Measurements from ENCODE around the gene UNCX. TPM values are rescaled to one million over a fixed set of nuclear protein-coding genes. Genes with fewer than 3 reads are reported as not detected.
A peak's percentile ranks its signal among the peaks of the same experiment; 100 is the strongest.
"Not testable (repeated sequence)": the region's sequence is repeated elsewhere in the genome, so short reads cannot be mapped to it uniquely, and the experiment has no call there.

Gene UNCX
- total RNA-seq, 2 experiments from 2014 or later = not detected

- ATAC-seq = peak; percentile 83
- peak overlapping the region; percentile 66 for H3K4me3 Mint-ChIP-seq
- H3K27me3 Mint-ChIP-seq = peaks cover 17% of the 10 kb centered on the region
- POLR2A ChIA-PET = interaction anchor here (0.6 to 1.6 kb wide), 3 partner anchors 13 to 18 kb away, joined by 3 to 4 read pairs (median 3); no protein-coding TSS in a partner anchor
- no peaks in the 10 kb centered on the region for H3K36me3 Mint-ChIP-seq (ENCODE audit: low read depth)
- peak overlapping the region; percentile 93 for H3K27ac Mint-ChIP-seq
- TF ChIP-seq CTCF (IDR thresholded peaks at IDR 0.05) = no peak
- no peaks in the 10 kb centered on the region for H3K9me3 Mint-ChIP-seq
- intact Hi-C loops (cut with micrococcal nuclease) = no loop called here
- DNase-seq = peak; percentile 52
- H3K4me1 Mint-ChIP-seq (ENCODE audit: low read depth) = peaks cover 10% of the 10 kb centered on the region
- CTCF ChIA-PET = interaction anchor here (1.0 to 5.1 kb wide), 10 partner anchors 9 to 241 kb away, joined by 3 to 37 read pairs (median 4); no protein-coding TSS in a partner anchor
Observed at GRCh38 chr7:1192171-1192676, 40.4 kb upstream of the UNCX start.

- ChIA-PET POLR2A (interaction anchor here (0.8 kb wide), 1 partner anchor 17 kb away, joined by 4 read pairs; no protein-coding TSS in a partner anchor), CTCF (interaction anchor here (0.6 to 5.1 kb wide), 11 partner anchors 10 to 239 kb away, joined by 3 to 37 read pairs (median 5); no protein-coding TSS in a partner anchor)
- H3K36me3 Mint-ChIP-seq (ENCODE audit: low read depth) = no peaks in the 10 kb centered on the region
- peak; percentile 23 for TF ChIP-seq CTCF (IDR thresholded peaks at IDR 0.05)
- ATAC-seq (peak; percentile 54), DNase-seq (peak; percentile 62)
- intact Hi-C loops (cut with micrococcal nuclease) = no loop called here
- no peak overlapping the region for H3K4me3 Mint-ChIP-seq
- H3K27ac Mint-ChIP-seq = no peak overlapping the region
- peaks cover 10% of the 10 kb centered on the region for H3K4me1 Mint-ChIP-seq (ENCODE audit: low read depth)
- H3K27me3 Mint-ChIP-seq = peaks cover 16% of the 10 kb centered on the region
- no peaks in the 10 kb centered on the region for H3K9me3 Mint-ChIP-seq
Observed at GRCh38 chr7:1193593-1194424, 38.9 kb upstream of the UNCX start.

GRCh38 chr7:1196441-1196840 lies 36.2 kb upstream of the UNCX start:
- Mint-ChIP-seq H3K4me1 (ENCODE audit: low read depth) (peaks cover 10% of the 10 kb centered on the region), H3K27me3 (peaks cover 16% of the 10 kb centered on the region)
- DNase-seq; ATAC-seq; H3K9me3 Mint-ChIP-seq; CTCF ChIA-PET; H3K27ac Mint-ChIP-seq; intact Hi-C loops (cut with micrococcal nuclease); H3K4me3 Mint-ChIP-seq; H3K36me3 Mint-ChIP-seq (ENCODE audit: low read depth); POLR2A ChIA-PET: not testable (repeated sequence)

- H3K36me3 Mint-ChIP-seq (ENCODE audit: low read depth) = no peaks in the 10 kb centered on the region
- intact Hi-C loops (cut with micrococcal nuclease) = no loop called here
- POLR2A ChIA-PET = no interaction called here
Observed at GRCh38 chr7:1196950-1197349, 35.7 kb upstream of the UNCX start.

More at GRCh38 chr7:1196950-1197349, 35.7 kb upstream of the UNCX start:
- no peak overlapping the region for H3K4me3 Mint-ChIP-seq
- no peak for DNase-seq
- peaks cover 12% of the 10 kb centered on the region for H3K27me3 Mint-ChIP-seq
- H3K4me1 Mint-ChIP-seq (ENCODE audit: low read depth) = peaks cover 7% of the 10 kb centered on the region
- ATAC-seq = no peak
- no peak for TF ChIP-seq CTCF (IDR thresholded peaks at IDR 0.05)
- CTCF ChIA-PET = no interaction called here
- no peaks in the 10 kb centered on the region for H3K9me3 Mint-ChIP-seq
- no peak overlapping the region for H3K27ac Mint-ChIP-seq

Data from activated CD8-positive, alpha-beta T cell treated with anti-CD3 and anti-CD28 coated beads for 36 hours (primary cell).